Neural cell (in vitro differentiated cells): ENCODE data around the gene APRT. TPM values are rescaled to one million over a fixed set of nuclear protein-coding genes. Genes with fewer than 3 reads are reported as not detected.

ENCODE experiments used
- H2AFZ ChIP-seq: fragments of 200-600, 300-800 bp; sonication (generic), shearing (Covaris generic); 2 replicates; pipeline ENCODE4 v1.6.0; 2014; ENCODE audit warnings: low read depth, mild to moderate bottlenecking, antibody characterized with exemption, low read length, moderate library complexity
- H3F3A ChIP-seq: fragments of 200-600 bp; shearing (Covaris generic); 2 replicates; pipeline ENCODE4 v1.6.1; 2016; ENCODE audit warnings: mild to moderate bottlenecking, moderate library complexity, mixed read lengths, antibody characterized with exemption, low read length; ENCODE audit not compliant: insufficient read depth, poor library complexity, severe bottlenecking
- H3K27ac ChIP-seq: fragments of 200-600, 300-800 bp; sonication (generic), shearing (Covaris generic); 2 replicates; pipeline ENCODE4 v1.5.1; 2014; ENCODE audit warnings: mild to moderate bottlenecking, low read length, moderate library complexity
- H3K27me3 ChIP-seq: fragments of 300-800, 200-600 bp; sonication (generic), shearing (Covaris generic); 2 replicates; pipeline ENCODE4 v1.6.0; 2014; ENCODE audit warnings: mild to moderate bottlenecking, low read depth, low read length, moderate library complexity; ENCODE audit not compliant: insufficient read depth
- H3K36me3 ChIP-seq: fragments of 300-800, 200-600 bp; sonication (generic), shearing (Covaris generic); 2 replicates; pipeline ENCODE4 v1.5.1; 2014; ENCODE audit warnings: mild to moderate bottlenecking, antibody characterized with exemption, low read length, moderate library complexity; ENCODE audit not compliant: insufficient read depth
- H3K4me2 ChIP-seq: fragments of 300-800, 200-600 bp; sonication (generic), shearing (Covaris generic); 2 replicates; pipeline ENCODE4 v1.6.0; 2014; ENCODE audit warnings: mild to moderate bottlenecking, low read length
- H3K4me3 ChIP-seq: fragments of 300-800, 200-600 bp; sonication (generic), shearing (Covaris generic); 2 replicates; pipeline ENCODE4 v1.5.1; 2014; ENCODE audit warnings: mild to moderate bottlenecking, low read length, moderate library complexity
- H3K79me2 ChIP-seq: fragments of 200-600 bp; shearing (Covaris generic); replicated peaks from 2 replicates; pipeline ENCODE4 v1.6.0; 2014; ENCODE audit warnings: mild to moderate bottlenecking, low read length, moderate library complexity; ENCODE audit not compliant: insufficient read depth
- H3K9ac ChIP-seq: fragments of 300-800, 200-600 bp; sonication (generic), shearing (Covaris generic); 2 replicates; pipeline ENCODE4 v1.6.1; 2016; ENCODE audit warnings: mild to moderate bottlenecking, low read length, mixed read lengths
- H3K9me2 ChIP-seq: fragments of 200-600 bp; shearing (Covaris generic); 2 replicates; pipeline ENCODE4 v1.6.1; 2016; ENCODE audit warnings: mild to moderate bottlenecking, low read length, mixed read lengths; ENCODE audit not compliant: insufficient read depth
- H3K9me3 ChIP-seq: fragments of 200-600, 300-800 bp; sonication (generic), shearing (Covaris generic); 2 replicates; pipeline ENCODE4 v1.6.1; 2016; ENCODE audit warnings: mild to moderate bottlenecking, mixed run types, low read length, moderate library complexity, mixed read lengths
- H4K20me1 ChIP-seq: fragments of 200-600 bp; shearing (Covaris generic); 2 replicates; pipeline ENCODE4 v1.6.1; 2016; ENCODE audit warnings: mild to moderate bottlenecking, mixed run types; ENCODE audit not compliant: insufficient read depth
- CTCF ChIP-seq: fragments of 450-650 bp; IDR thresholded peaks from 2 replicates; pipeline ENCODE4 v1.5.1; 2014; ENCODE audit warnings: antibody characterized with exemption, mild to moderate bottlenecking, moderate library complexity; ENCODE audit not compliant: poor library complexity, severe bottlenecking
- EP300 ChIP-seq: fragments of 450-650 bp; conservative IDR thresholded peaks from 2 replicates; pipeline ENCODE4 v1.6.1; 2014; ENCODE audit warnings: antibody characterized with exemption, mild to moderate bottlenecking, moderate library complexity; ENCODE audit not compliant: poor library complexity, severe bottlenecking
- EZH2 ChIP-seq: fragments of 200-600, 300-800 bp; shearing (Covaris generic), sonication (generic); IDR thresholded peaks from 2 replicates; pipeline ENCODE4 v1.6.1; 2014; ENCODE audit warnings: antibody characterized with exemption, low read length, borderline replicate concordance, mild to moderate bottlenecking; ENCODE audit not compliant: insufficient read depth, poor library complexity, severe bottlenecking
- MXI1 ChIP-seq: fragments of 450-650 bp; conservative IDR thresholded peaks from 2 replicates; pipeline ENCODE4 v1.6.1; 2014; ENCODE audit warnings: antibody characterized with exemption, mild to moderate bottlenecking; ENCODE audit not compliant: poor library complexity, severe bottlenecking
- POLR2AphosphoS5 ChIP-seq: IDR thresholded peaks from 2 replicates; pipeline ENCODE4 v1.6.1; 2012
- RAD21 ChIP-seq: fragments of 450-650 bp; conservative IDR thresholded peaks from 2 replicates; pipeline ENCODE4 v1.6.1; 2014; ENCODE audit warnings: antibody characterized with exemption, mild to moderate bottlenecking, moderate library complexity
- REST ChIP-seq: IDR thresholded peaks from 2 replicates; pipeline ENCODE4 v1.6.1; 2012; ENCODE audit warnings: borderline replicate concordance
- SMC3 ChIP-seq: fragments of 450-650 bp; conservative IDR thresholded peaks from 2 replicates; pipeline ENCODE4 v1.6.1; 2014; ENCODE audit warnings: antibody characterized with exemption, mild to moderate bottlenecking, moderate library complexity; ENCODE audit not compliant: poor library complexity
- TAF1 ChIP-seq: IDR thresholded peaks from 2 replicates; pipeline ENCODE4 v1.6.1; 2012; ENCODE audit warnings: low read depth
- polyA plus RNA-seq: library from polyadenylated mRNA; depleted of rRNA; stranded (reverse); fragments of >200 nt; gene quantifications from 2 replicates; pipeline ENCODE4 v1.2.3, GENCODE V29; 2014

The APRT gene
- polyA plus RNA-seq, 1 donor from 2014 or later: 52.0 TPM

- H4K20me1 ChIP-seq: no peaks in the 10 kb centered on the region
- H3K9ac ChIP-seq: no peak overlapping the region
- H3K4me3 ChIP-seq: no peak overlapping the region
- no peaks in the 10 kb centered on the region for H3K9me2 ChIP-seq
- no peak overlapping the region for H3K4me2 ChIP-seq
- H3K27ac ChIP-seq: no peak overlapping the region
- no peaks in the 10 kb centered on the region for H3F3A ChIP-seq
- no peaks in the 10 kb centered on the region for H3K27me3 ChIP-seq
- no peaks in the 10 kb centered on the region for H3K36me3 ChIP-seq
- H3K9me3 ChIP-seq: no peaks in the 10 kb centered on the region
- TF ChIP-seq SMC3 (no peak), TAF1 (no peak), RAD21 (no peak), EZH2 (no peak), EP300 (no peak), POLR2AphosphoS5 (no peak), MXI1 (no peak), CTCF (no peak), REST (no peak)
- H3K79me2 ChIP-seq: peaks cover under 1% of the 10 kb centered on the region
- no peak overlapping the region for H2AFZ ChIP-seq
Measured at GRCh38 chr16:88809676-88810165, 2.0 kb downstream of the APRT start.

- Histone ChIP-seq H3K9me2 (no peaks in the 10 kb centered on the region), H3K27me3 (no peaks in the 10 kb centered on the region), H3K4me3 (no peak overlapping the region), H3K9ac (no peak overlapping the region), H3K9me3 (no peaks in the 10 kb centered on the region), H3K27ac (no peak overlapping the region), H2AFZ (no peak overlapping the region), H3F3A (no peaks in the 10 kb centered on the region), H3K36me3 (no peaks in the 10 kb centered on the region), H3K79me2 (peaks cover 6% of the 10 kb centered on the region), H3K4me2 (no peak overlapping the region), H4K20me1 (no peaks in the 10 kb centered on the region)
- TF ChIP-seq EZH2 (no peak), RAD21 (no peak), POLR2AphosphoS5 (no peak), MXI1 (no peak), SMC3 (no peak), REST (no peak), CTCF (no peak), TAF1 (no peak)
Measured at GRCh38 chr16:88809068-88809675, 2.6 kb downstream of the APRT start.
